Activated CD8-positive, alpha-beta T cell treated with anti-CD3 and anti-CD28 coated beads, Interleukin-2, amount 10 ng/mL, durations not matched to agents 7 days and 5 days (primary cell): ENCODE measurements around the gene TTLL12. TPM values are rescaled to one million over a fixed set of nuclear protein-coding genes. Genes with fewer than 3 reads are reported as not detected.
A peak's percentile ranks its signal among the peaks of the same experiment; 100 is the strongest.

Source experiments
- ATAC-seq: fragments of 150-1000 bp; cut with Tn5 transposase; one replicate; pipeline ENCODE4 v1.10.0; 2021; ENCODE audit warnings: moderate library complexity
- CTCF ChIA-PET: fragments of 350-600 bp; sonication (Branson Sonifier 250); formaldehyde crosslinking; loops from one replicate; lab custom pipeline; 2021; ENCODE audit warnings: antibody characterized with exemption; lab: Charles Lee
- POLR2A ChIA-PET: fragments of 350-600 bp; sonication (Branson Sonifier 250); formaldehyde crosslinking; loops from one replicate; lab custom pipeline; 2021; ENCODE audit warnings: antibody characterized with exemption; lab: Charles Lee
- DNase-seq: peaks from one replicate; pipeline ENCODE4 v3.0.0-alpha.2; 2020
- H3K27ac Mint-ChIP-seq: one replicate; pipeline ENCODE4 v1.8.0; 2021; ENCODE audit warnings: mild to moderate bottlenecking, mixed read lengths
- H3K27me3 Mint-ChIP-seq: one replicate; pipeline ENCODE4 v1.8.0; 2021; ENCODE audit warnings: low read depth, mixed read lengths
- H3K36me3 Mint-ChIP-seq: one replicate; pipeline ENCODE4 v1.8.0; 2021; ENCODE audit warnings: low read depth, mixed read lengths
- H3K4me1 Mint-ChIP-seq: one replicate; pipeline ENCODE4 v1.8.0; 2021; ENCODE audit warnings: low read depth, mixed read lengths
- H3K4me3 Mint-ChIP-seq: one replicate; pipeline ENCODE4 v1.8.0; 2021; ENCODE audit warnings: mild to moderate bottlenecking, mixed read lengths
- H3K9me3 Mint-ChIP-seq: one replicate; pipeline ENCODE4 v1.8.0; 2022; ENCODE audit warnings: mixed read lengths; ENCODE audit not compliant: insufficient read depth
- total RNA-seq, 2 experiments: library from RNA; stranded (reverse); gene quantifications; one replicate each; pipeline ENCODE4 v1.2.3, GENCODE V29; 2021

The TTLL12 gene
- total RNA-seq, 2 experiments from 2014 or later: 49.3 to 52.9 TPM

DNA sequence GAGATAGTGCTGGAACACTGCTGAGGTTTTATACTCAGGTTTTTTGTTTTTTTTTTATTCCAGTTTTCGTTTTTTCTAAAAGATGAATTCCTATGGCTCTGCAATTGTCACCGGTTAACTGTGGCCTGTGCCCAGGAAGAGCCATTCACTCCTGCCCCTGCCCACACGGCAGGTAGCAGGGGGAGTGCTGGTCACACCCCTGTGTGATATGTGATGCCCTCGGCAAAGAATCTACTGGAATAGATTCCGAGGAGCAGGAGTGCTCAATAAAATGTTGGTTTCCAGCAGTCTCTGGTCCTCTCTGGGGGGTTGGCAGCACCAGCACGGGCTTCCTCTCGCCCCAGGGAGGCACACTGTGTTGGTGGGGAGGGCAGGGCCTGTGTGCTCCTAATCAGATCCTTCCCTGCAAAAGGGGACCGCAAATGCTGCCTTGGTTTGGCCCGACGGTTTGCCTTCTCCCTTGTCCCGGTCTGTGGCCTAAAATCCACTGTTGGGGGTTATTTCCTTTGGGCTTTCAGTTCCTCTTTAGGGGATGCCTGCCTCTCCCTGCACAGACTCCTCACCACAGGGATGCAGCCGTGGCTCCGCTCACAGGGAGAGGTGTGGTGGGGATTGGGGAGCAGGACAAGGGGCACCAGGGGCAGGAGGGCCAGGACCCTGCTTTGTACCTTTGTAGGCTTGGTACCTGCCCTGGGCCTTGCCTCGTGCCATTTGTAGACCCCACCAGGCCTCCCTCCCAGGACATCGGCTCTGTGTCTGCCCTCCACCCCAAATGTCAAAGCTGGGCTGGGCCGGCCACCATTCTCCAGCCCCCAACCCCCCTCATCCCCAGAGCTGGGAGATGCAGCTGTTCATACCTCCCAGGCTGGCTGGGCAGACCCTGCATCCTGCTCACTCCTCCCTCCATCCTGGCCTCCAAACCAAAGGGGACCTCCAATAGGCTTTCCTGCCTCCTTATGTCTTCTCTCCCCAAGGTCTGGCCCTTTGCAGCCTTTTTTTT, 57.2 kb downstream of the TTLL12 start:
- Mint-ChIP-seq H3K9me3 (no peaks in the 10 kb centered on the region), H3K27me3 (no peaks in the 10 kb centered on the region), H3K4me1 (peaks cover 14% of the 10 kb centered on the region), H3K27ac (no peak overlapping the region), H3K36me3 (peaks cover 10% of the 10 kb centered on the region), H3K4me3 (no peak overlapping the region)
- ATAC-seq (no peak), DNase-seq (no peak)
- ChIA-PET POLR2A (no interaction called here), CTCF (interaction anchor here (0.8 kb wide), 1 partner anchor 9 kb away, joined by 3 read pairs; no protein-coding TSS in a partner anchor)

DNA sequence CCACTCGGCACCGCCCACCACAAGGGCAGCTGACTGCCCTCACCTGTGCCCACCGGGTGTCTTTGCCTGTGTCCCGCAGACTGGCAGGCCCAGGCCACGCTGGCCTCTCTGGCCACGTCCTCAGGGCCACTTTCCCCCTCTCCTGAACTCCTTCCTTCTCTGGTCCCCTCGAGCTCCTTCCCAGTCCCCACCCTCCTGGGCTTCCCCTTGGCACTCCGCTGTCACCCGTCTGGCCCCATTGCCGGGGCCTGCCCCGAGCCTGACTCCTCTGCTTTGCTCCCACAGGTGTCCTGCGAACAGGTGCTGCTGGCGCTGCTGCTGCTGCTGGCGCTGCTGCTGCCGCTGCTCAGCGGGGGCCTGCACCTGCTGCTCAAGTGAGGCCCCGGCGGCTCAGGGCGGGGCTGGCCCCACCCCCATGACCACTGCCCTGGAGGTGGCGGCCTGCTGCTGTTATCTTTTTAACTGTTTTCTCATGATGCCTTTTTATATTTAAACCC, 58.0 kb downstream of the TTLL12 start:
- Mint-ChIP-seq H3K36me3 (peaks cover 6% of the 10 kb centered on the region), H3K27me3 (no peaks in the 10 kb centered on the region), H3K27ac (no peak overlapping the region), H3K4me3 (no peak overlapping the region), H3K9me3 (no peaks in the 10 kb centered on the region), H3K4me1 (peaks cover 14% of the 10 kb centered on the region)
- POLR2A ChIA-PET: no interaction called here
- CTCF ChIA-PET: no interaction called here
- ATAC-seq: no peak
- DNase-seq: no peak

DNA sequence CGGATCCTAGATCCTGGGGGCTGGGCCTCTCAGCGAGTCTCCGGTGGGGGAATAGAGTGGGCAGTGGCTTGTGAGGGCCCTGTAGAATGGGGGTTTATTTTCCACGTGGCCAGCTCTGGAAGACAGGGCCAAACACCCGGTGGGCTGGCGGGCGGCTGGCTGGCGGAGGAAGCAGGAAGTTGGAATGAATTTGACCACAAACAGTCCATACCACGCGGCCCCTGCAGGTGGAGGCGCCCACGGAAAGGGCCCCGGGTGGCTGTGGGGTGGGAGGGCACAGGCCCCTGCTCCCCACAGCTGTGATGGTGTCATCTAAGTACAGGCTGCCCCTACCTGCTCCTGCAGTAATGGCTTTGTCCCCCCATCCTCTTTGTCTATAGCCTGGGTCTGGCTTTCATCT, 58.8 kb downstream of the TTLL12 start:
- CTCF ChIA-PET: interaction anchor here (0.9 kb wide), 1 partner anchor 8 kb away, joined by 3 read pairs; no protein-coding TSS in a partner anchor
- POLR2A ChIA-PET: no interaction called here
- H3K27me3 Mint-ChIP-seq: no peaks in the 10 kb centered on the region
- no peaks in the 10 kb centered on the region for H3K36me3 Mint-ChIP-seq
- peaks cover 14% of the 10 kb centered on the region for H3K4me1 Mint-ChIP-seq
- H3K4me3 Mint-ChIP-seq: no peak overlapping the region
- no peaks in the 10 kb centered on the region for H3K9me3 Mint-ChIP-seq
- peak overlapping the region; percentile 30 for H3K27ac Mint-ChIP-seq
- DNase-seq (no peak), ATAC-seq (no peak)

DNA sequence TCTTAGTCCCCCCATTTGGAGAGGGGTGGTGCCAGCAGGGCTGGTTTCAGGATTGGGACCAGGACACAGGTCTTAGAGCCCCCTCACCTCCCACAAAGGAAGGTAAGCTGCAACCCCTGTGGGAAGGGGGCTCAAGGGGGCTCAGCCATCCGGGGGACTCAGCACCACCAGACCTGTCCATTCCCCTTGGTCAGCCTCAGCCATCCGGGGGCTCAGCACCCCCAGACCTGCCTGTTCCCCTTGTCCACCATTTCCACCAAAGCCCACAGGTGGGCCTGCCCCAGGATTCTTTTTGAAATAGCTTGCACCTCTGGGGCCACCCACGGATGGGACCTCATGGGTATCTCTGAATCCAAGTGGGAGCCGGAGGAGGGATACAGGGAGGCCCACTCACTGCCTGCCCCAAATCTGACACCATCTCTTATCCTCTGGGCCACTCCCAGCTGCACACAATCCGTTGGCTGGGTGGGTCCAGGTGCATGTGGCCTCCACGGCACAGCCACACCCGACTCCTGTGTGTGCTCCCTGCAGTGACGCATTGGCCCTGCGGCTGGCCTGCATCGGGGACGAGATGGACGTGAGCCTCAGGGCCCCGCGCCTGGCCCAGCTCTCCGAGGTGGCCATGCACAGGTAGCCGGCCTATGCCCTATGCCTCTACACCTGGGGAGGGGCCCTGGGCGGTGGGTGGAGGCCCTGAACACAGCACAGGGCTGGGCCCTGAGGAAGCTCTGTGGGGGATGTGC, 59.6 kb downstream of the TTLL12 start:
- ChIA-PET POLR2A (no interaction called here), CTCF (interaction anchor here (0.9 kb wide), 1 partner anchor 9 kb away, joined by 3 read pairs; no protein-coding TSS in a partner anchor)
- peak overlapping the region; percentile 30 for H3K27ac Mint-ChIP-seq

DNA sequence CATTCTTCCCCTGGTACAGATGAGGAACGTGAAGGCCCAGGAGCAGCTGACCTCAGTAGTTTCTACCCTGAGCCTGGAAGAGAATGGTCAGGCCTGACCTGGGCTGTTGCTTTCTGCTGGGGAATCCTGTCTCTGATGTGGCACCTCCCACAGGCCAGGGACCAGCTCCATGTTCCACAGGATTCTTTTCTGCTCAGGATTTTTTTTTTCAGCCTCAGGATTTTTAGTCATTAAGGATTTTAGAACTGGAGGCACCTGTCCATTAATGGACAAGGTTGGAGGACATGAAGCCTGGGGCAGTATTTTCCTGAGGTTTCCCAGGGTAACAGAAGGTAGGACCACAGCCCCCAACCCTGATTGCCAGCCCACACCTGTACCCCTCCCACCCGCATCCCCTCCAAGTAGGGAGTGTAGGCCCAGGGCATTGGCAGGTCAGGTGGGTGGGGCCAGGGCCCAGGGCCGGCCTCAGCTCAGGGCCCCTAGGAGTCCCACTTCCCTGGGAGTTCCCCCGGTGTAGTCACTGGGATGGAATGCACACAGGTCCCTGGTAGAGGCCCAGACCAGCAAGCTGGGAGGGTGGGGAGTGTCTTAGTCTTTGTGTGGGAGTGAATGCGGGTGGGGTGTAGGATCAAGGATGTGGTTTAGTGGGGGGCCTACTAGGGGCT, 60.3 kb downstream of the TTLL12 start:
- ChIA-PET CTCF (no interaction called here), POLR2A (no interaction called here)
- H3K9me3 Mint-ChIP-seq: no peaks in the 10 kb centered on the region
- H3K27me3 Mint-ChIP-seq: no peaks in the 10 kb centered on the region
- no peak overlapping the region for H3K27ac Mint-ChIP-seq
- DNase-seq (no peak), ATAC-seq (no peak)
- H3K36me3 Mint-ChIP-seq: no peaks in the 10 kb centered on the region
- H3K4me3 Mint-ChIP-seq: no peak overlapping the region
- H3K4me1 Mint-ChIP-seq: peaks cover 14% of the 10 kb centered on the region

More for the DNA sequence above, 59.6 kb downstream of the TTLL12 start:
- Mint-ChIP-seq H3K4me3 (no peak overlapping the region), H3K27me3 (no peaks in the 10 kb centered on the region), H3K4me1 (peaks cover 14% of the 10 kb centered on the region), H3K36me3 (no peaks in the 10 kb centered on the region), H3K9me3 (no peaks in the 10 kb centered on the region)
- ATAC-seq (peak; percentile 20), DNase-seq (no peak)

DNA sequence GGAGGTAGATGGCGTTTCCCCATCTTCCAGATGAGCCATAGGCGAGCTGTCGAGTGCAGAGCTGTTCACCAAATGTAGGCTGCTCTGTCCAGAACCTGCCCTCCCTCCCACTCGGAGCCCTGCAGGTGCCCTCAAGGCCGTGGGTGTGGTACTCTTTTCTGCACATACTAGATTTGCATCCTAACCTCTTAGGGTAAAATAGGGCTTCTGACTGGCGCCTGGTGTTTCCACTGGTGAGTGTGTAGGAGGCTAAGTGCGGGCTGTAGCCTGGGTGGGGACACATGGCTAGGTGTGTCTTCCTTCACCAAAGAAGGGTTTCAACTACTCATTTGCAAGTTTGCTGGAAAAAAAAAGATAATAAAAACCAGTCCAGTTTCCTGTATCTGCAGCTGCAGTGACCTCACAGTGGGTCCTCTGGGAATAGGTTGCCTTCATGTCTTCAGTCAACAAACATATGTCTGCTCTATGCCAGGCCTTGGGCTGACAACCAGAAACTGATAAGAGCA, 67.9 kb downstream of the TTLL12 start:
- ChIA-PET CTCF (no interaction called here), POLR2A (no interaction called here)
- DNase-seq (no peak), ATAC-seq (no peak)
- Mint-ChIP-seq H3K36me3 (no peaks in the 10 kb centered on the region), H3K4me1 (no peaks in the 10 kb centered on the region), H3K4me3 (no peak overlapping the region), H3K27me3 (no peaks in the 10 kb centered on the region), H3K27ac (no peak overlapping the region), H3K9me3 (no peaks in the 10 kb centered on the region)

DNA sequence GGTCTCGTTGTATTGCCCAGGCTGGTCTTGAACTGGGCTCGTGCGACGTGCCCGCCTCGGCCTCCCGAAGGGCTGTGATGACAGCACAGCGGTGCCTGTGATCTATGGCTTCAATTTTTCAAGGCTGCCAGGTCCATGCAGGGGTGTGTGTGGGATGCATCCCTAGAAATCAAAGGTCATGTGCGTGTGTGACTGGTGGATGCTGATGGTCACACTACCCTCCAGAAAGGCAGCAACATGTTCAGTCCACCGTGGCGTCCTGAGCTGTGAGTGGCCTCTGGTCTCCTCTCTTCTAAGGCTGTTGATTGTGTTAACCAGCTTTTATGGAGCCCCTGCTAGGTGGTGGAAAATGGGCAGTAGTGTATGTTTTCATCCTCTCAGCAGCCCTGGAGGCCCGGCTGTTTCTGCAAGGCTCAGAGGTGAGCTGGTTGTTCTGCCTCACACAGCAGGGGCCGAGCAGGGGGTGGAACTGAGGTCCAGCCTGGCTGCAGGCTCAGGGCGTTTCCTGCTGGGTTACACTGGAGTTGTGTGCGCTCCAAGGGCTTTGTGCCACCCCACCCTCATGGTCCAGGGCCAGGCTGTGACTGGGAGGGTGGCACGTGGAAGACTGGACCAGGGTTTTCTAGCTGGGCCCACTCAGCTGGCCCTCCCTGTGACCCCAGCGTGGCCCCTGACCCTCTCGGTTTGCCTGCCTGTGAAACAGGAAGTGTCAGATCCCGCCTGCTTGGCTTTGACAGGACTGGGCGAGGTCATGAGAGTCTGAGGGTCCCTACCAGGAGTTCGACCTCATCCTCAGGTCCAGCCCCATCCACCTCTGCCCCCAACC, 68.7 kb downstream of the TTLL12 start:
- POLR2A ChIA-PET: no interaction called here
- no peaks in the 10 kb centered on the region for H3K36me3 Mint-ChIP-seq
- H3K4me1 Mint-ChIP-seq: no peaks in the 10 kb centered on the region
- H3K4me3 Mint-ChIP-seq: no peak overlapping the region
- CTCF ChIA-PET: no interaction called here
- no peaks in the 10 kb centered on the region for H3K9me3 Mint-ChIP-seq
- no peaks in the 10 kb centered on the region for H3K27me3 Mint-ChIP-seq
- DNase-seq: no peak
- no peak overlapping the region for H3K27ac Mint-ChIP-seq
- no peak for ATAC-seq

DNA sequence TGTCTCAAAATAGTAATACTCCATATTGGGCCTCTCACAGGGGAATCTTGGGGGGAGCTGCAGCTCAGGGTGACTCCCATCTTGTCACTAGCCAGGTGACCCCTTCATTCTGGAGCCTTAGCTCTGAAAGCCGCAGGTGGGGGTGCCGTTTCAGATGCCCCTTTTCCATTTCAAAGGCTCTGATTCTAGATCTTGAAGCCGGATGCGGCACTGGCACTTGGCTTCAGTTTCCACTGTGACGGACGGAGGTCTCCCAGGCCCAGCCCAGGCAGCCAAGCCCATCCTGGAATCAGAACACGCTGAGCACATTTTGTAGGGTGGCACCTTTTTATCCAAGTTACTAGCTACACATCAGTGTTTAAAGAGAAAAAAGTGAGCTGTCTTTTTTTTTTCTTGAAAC, 70.0 kb downstream of the TTLL12 start:
- CTCF ChIA-PET: interaction anchor here (0.7 to 1.0 kb wide), 2 partner anchors 33 to 80 kb away, joined by 3 read pairs; no protein-coding TSS in a partner anchor
- Mint-ChIP-seq H3K27ac (no peak overlapping the region), H3K36me3 (no peaks in the 10 kb centered on the region), H3K27me3 (no peaks in the 10 kb centered on the region), H3K4me3 (no peak overlapping the region), H3K4me1 (no peaks in the 10 kb centered on the region), H3K9me3 (no peaks in the 10 kb centered on the region)
- POLR2A ChIA-PET: interaction anchor here (0.7 kb wide), 1 partner anchor 166 kb away, joined by 4 read pairs; no protein-coding TSS in a partner anchor
- no peak for ATAC-seq
- no peak for DNase-seq
